ENCODE data around the gene OR2V1. TPM values are rescaled to one million over a fixed set of nuclear protein-coding genes. Genes with fewer than 3 reads are reported as not detected.

OR2V1 gene
- total RNA-seq, 1 experiment from 2014 or later = not detected

GRCh38 chr5:181127456-181127855 lies 3.5 kb downstream of the OR2V1 start:
- no peaks in the 10 kb centered on the region for H3K36me3 ChIP-seq (ENCODE audit: control insufficient read depth in 1 of 2, insufficient read depth in 2 of 2, low read length in 2 of 2)
- H3K27ac ChIP-seq (ENCODE audit: low read depth, low read length) = no peak overlapping the region
- no peak overlapping the region for H3K4me2 ChIP-seq (ENCODE audit: low read length)
- ATAC-seq (no peak), DNase-seq (ENCODE audit: low read depth, low spot score) (no peak)
- POLR2A ChIA-PET = no interaction called here
- H4K20me1 ChIP-seq (ENCODE audit: insufficient read depth) = no peaks in the 10 kb centered on the region
- no peaks in the 10 kb centered on the region for H3K4me1 ChIP-seq (ENCODE audit: control insufficient read depth in 1 of 2, insufficient read depth in 2 of 2, low read length in 2 of 2)
- CTCF ChIA-PET = no interaction called here
- intact Hi-C loops (cut with micrococcal nuclease) = no loop called here
- RAD21 ChIA-PET (ENCODE audit: low non-redundant PET in 1 of 2, low total read pairs in 2 of 2, uncharacterized antibody in 2 of 2, unreplicated experiment in 2 of 2) = no interaction called here
- H3K9me2 ChIP-seq (ENCODE audit: insufficient read depth) = no peaks in the 10 kb centered on the region
- no peaks in the 10 kb centered on the region for H3K79me2 ChIP-seq (ENCODE audit: insufficient read depth, low read length)
- no peak overlapping the region for H3K4me3 ChIP-seq (replicated peaks in 1 of 2; ENCODE audit: low read depth in 1 of 2, low read length in 2 of 2)
- TF ChIP-seq POLR2A (IDR thresholded peaks at IDR 0.05; ENCODE audit: borderline replicate concordance, extremely low read depth, insufficient read depth, insufficient read length) (no peak), ELF1 (IDR thresholded peaks at IDR 0.05; ENCODE audit: borderline replicate concordance, low read depth) (no peak), RAD21 (IDR thresholded peaks at IDR 0.05; ENCODE audit: low read depth) (no peak), MAX (IDR thresholded peaks at IDR 0.05) (no peak), CEBPB (IDR thresholded peaks at IDR 0.05; ENCODE audit: low read depth) (no peak), REST (IDR thresholded peaks at IDR 0.05; ENCODE audit: low read depth) (no peak), ZFX (IDR thresholded peaks at IDR 0.05) (no peak), CTCF (IDR thresholded peaks at IDR 0.05 in 2 of 3, conservative IDR thresholded peaks at IDR 0.05 in 1 of 3; ENCODE audit: borderline replicate concordance in 1 of 3, insufficient read depth in 1 of 3, low read depth in 2 of 3, low read length in 2 of 3) (no peak), FOSL1 (IDR thresholded peaks at IDR 0.05; ENCODE audit: low read depth) (no peak), ATF3 (IDR thresholded peaks at IDR 0.05) (no peak), ZBTB33 (IDR thresholded peaks at IDR 0.05; ENCODE audit: extremely low read depth, insufficient replicate concordance, low read length) (no peak), SIN3A (IDR thresholded peaks at IDR 0.05; ENCODE audit: low read depth) (no peak), POLR2AphosphoS5 (IDR thresholded peaks at IDR 0.05; ENCODE audit: low read depth, low read length) (no peak), TCF7L2 (IDR thresholded peaks at IDR 0.05; ENCODE audit: borderline replicate concordance, extremely low read depth, insufficient read depth, insufficient read length) (no peak)
- BruUV-seq (replicated peaks) = no TSS peak
- no peak overlapping the region for H2AFZ ChIP-seq (ENCODE audit: low read depth, low read length, poor library complexity, severe bottlenecking)
- H3K27me3 ChIP-seq (ENCODE audit: insufficient read depth, low read length) = no peaks in the 10 kb centered on the region
- H3K9ac ChIP-seq (ENCODE audit: low read length) = no peak overlapping the region
- no peaks in the 10 kb centered on the region for H3K9me3 ChIP-seq (ENCODE audit: control insufficient read depth in 1 of 2, insufficient read depth in 1 of 2, low read depth in 1 of 2, low read length in 2 of 2)
